ENCODE data around the gene KCNF1.

DNA sequence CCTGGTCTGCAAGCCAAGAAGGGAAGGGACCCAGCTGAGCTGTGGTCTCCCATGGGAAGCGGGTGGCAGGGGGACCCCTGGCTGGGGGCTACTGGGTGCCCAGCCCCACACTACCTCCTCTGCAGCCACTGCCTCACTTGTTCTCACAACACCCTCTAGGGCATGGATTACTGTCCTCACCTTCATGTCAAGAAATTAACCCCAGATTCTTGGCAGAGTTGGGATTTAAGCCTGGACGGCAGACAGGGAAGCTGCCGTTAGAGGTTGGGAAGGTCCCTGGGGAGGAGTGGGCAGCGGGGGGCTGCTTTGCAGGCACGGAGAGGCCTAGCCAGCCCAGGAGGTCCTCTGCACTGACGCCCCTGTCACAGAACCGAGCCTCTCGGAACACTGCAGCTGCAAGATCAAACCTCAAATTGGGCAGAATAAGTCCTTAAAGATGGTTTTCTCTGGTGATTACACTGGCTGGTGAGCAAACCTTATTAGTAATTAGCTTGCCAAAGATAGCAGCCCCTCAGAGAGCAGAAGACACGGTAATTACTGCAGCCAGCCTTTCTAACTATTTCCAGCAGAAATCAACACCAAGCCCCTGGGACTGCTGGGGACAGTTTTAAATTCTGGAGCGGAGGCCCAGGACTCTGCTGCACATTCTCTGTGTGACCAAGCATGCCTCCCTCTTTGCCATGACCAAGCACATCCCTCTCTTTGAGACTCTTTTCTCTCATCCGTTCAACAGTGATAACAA, 35.9 kb downstream of the KCNF1 start:
- TF ChIP-seq, protein P1, sequence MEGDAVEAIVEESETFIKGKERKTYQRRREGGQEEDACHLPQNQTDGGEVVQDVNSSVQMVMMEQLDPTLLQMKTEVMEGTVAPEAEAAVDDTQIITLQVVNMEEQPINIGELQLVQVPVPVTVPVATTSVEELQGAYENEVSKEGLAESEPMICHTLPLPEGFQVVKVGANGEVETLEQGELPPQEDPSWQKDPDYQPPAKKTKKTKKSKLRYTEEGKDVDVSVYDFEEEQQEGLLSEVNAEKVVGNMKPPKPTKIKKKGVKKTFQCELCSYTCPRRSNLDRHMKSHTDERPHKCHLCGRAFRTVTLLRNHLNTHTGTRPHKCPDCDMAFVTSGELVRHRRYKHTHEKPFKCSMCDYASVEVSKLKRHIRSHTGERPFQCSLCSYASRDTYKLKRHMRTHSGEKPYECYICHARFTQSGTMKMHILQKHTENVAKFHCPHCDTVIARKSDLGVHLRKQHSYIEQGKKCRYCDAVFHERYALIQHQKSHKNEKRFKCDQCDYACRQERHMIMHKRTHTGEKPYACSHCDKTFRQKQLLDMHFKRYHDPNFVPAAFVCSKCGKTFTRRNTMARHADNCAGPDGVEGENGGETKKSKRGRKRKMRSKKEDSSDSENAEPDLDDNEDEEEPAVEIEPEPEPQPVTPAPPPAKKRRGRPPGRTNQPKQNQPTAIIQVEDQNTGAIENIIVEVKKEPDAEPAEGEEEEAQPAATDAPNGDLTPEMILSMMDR (IDR thresholded peaks at IDR 0.05; ENCODE audit: low read depth, low read length, missing input control) = no peak
- TF ChIP-seq HNF4G (IDR thresholded peaks at IDR 0.05) (no peak), SP1 (IDR thresholded peaks at IDR 0.05) (no peak), JUND (IDR thresholded peaks at IDR 0.05) (no peak), RAD21 (IDR thresholded peaks at IDR 0.05) (no peak), FOXA1 (IDR thresholded peaks at IDR 0.05) (no peak)
- TF ChIP-seq, protein P2, sequence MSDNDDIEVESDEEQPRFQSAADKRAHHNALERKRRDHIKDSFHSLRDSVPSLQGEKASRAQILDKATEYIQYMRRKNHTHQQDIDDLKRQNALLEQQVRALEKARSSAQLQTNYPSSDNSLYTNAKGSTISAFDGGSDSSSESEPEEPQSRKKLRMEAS (IDR thresholded peaks at IDR 0.05) = no peak
- TF ChIP-seq, protein P3, sequence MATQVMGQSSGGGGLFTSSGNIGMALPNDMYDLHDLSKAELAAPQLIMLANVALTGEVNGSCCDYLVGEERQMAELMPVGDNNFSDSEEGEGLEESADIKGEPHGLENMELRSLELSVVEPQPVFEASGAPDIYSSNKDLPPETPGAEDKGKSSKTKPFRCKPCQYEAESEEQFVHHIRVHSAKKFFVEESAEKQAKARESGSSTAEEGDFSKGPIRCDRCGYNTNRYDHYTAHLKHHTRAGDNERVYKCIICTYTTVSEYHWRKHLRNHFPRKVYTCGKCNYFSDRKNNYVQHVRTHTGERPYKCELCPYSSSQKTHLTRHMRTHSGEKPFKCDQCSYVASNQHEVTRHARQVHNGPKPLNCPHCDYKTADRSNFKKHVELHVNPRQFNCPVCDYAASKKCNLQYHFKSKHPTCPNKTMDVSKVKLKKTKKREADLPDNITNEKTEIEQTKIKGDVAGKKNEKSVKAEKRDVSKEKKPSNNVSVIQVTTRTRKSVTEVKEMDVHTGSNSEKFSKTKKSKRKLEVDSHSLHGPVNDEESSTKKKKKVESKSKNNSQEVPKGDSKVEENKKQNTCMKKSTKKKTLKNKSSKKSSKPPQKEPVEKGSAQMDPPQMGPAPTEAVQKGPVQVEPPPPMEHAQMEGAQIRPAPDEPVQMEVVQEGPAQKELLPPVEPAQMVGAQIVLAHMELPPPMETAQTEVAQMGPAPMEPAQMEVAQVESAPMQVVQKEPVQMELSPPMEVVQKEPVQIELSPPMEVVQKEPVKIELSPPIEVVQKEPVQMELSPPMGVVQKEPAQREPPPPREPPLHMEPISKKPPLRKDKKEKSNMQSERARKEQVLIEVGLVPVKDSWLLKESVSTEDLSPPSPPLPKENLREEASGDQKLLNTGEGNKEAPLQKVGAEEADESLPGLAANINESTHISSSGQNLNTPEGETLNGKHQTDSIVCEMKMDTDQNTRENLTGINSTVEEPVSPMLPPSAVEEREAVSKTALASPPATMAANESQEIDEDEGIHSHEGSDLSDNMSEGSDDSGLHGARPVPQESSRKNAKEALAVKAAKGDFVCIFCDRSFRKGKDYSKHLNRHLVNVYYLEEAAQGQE (IDR thresholded peaks at IDR 0.05) = no peak
